GM12874 (cell line): ENCODE data around the gene NBPF1.
"Not testable (repeated sequence)": the region's sequence is repeated elsewhere in the genome, so short reads cannot be mapped to it uniquely, and the experiment has no call there.

Experiments used
- TF ChIP-seq, protein P1 (sequence below): IDR thresholded peaks from 2 replicates; pipeline ENCODE4 v1.5.1; 2011; ENCODE audit warnings: low read depth, mild to moderate bottlenecking, control low read depth, low read length, moderate library complexity; ENCODE audit not compliant: insufficient read depth

NBPF1 gene

DNA sequence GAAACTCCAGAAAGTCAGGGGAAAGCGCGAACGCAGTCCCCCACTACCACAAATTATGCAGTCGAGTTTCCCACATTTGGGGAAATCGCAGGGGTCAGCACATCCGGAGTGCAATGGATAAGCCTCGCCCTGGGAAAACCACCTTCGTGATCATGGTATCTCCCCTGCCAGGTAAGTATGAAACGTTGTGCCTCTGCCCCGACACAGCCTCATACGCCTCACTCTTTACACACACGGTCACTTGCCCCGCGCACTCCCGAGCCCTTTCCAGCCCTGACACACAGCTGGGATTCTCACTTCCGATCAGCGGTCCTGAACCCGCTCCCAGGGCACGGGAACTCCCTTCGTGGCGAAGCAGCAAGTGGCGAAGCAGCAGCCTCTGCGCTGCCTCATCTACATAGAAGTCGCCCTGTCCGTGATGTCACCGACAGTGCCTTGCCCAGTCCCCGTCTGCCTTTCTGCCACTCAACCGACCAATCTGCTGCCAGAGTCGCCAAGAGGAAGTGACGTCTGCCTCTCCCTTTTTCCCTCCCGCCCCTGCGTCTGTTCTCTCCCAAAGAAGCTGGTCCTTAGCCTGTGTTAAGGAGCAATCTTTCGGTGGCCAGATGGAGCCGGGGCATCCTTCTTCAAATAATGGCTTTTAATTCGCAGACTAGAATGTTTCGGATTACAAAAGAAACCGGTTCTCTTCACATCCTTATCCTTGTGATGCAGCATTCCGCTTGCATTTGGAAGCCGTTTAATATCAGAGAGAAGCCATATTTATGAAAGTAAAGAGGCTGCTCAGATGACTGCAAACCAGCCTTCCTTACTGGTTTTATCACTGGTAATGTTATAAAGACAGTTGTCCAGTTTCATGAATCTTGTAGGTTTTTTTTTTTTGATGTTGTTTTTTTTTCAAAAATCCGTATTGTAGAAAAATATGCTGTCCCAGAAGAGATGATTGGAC, 99.0 kb downstream of the NBPF1 start, which contains the start of gene RNU1-1:
TSS of gene RNU1-1 (minus strand) at position 179 of the 949 bp plus-strand sequence.
- TF ChIP-seq, protein P1, sequence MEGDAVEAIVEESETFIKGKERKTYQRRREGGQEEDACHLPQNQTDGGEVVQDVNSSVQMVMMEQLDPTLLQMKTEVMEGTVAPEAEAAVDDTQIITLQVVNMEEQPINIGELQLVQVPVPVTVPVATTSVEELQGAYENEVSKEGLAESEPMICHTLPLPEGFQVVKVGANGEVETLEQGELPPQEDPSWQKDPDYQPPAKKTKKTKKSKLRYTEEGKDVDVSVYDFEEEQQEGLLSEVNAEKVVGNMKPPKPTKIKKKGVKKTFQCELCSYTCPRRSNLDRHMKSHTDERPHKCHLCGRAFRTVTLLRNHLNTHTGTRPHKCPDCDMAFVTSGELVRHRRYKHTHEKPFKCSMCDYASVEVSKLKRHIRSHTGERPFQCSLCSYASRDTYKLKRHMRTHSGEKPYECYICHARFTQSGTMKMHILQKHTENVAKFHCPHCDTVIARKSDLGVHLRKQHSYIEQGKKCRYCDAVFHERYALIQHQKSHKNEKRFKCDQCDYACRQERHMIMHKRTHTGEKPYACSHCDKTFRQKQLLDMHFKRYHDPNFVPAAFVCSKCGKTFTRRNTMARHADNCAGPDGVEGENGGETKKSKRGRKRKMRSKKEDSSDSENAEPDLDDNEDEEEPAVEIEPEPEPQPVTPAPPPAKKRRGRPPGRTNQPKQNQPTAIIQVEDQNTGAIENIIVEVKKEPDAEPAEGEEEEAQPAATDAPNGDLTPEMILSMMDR = not testable (repeated sequence)
